Muscle layer of duodenum (tissue), 2 donors: ENCODE data around the gene NPC1.

Experiments used
- H3K27ac ChIP-seq: one replicate; pipeline ENCODE4 v1.7.0; 2013; ENCODE audit warnings: mild to moderate bottlenecking, low read length
- H3K27me3 ChIP-seq: one replicate; pipeline ENCODE4 v1.7.0; 2013; ENCODE audit warnings: low read depth, mild to moderate bottlenecking, control low read depth, low read length
- H3K36me3 ChIP-seq, 2 donors: one replicate each; pipeline ENCODE4 v1.7.0; 2013; ENCODE audit warnings: low read length in 2 of 2, control low read depth in 1 of 2, mild to moderate bottlenecking in 1 of 2; ENCODE audit not compliant: insufficient read depth in 2 of 2, control insufficient read depth in 1 of 2
- H3K4me1 ChIP-seq, 2 donors: one replicate each; pipeline ENCODE4 v1.7.0; 2013; ENCODE audit warnings: low read length in 2 of 2, mild to moderate bottlenecking in 2 of 2, control low read depth in 1 of 2, moderate library complexity in 1 of 2; ENCODE audit not compliant: insufficient read depth in 2 of 2, control insufficient read depth in 1 of 2
- H3K4me3 ChIP-seq, 2 donors: one replicate each; pipeline ENCODE4 v1.7.0; 2013; ENCODE audit warnings: low read length in 2 of 2, low read depth in 1 of 2, mild to moderate bottlenecking in 1 of 2
- H3K9me3 ChIP-seq, 2 donors: one replicate each; pipeline ENCODE4 v1.7.0; 2013; ENCODE audit warnings: low read length in 2 of 2, control low read depth in 1 of 2, mild to moderate bottlenecking in 1 of 2; ENCODE audit not compliant: control insufficient read depth in 1 of 2
- donor health status: healthy.

The NPC1 gene

GRCh38 chr18:23586249-23587196 is at the start of gene NPC1:
NPC1 (minus strand) TSS chr18:23586506; CDS start chr18:23586343, 163 bp downstream.
- H3K27ac ChIP-seq: peak within 1 kb of the TSS; percentile 97
- H3K27me3 ChIP-seq: no peaks in the 10 kb centered on the region
- no peaks in the 10 kb centered on the region for H3K9me3 ChIP-seq
- H3K4me1 ChIP-seq: peaks cover 10 to 25% of the 10 kb centered on the region in 2 donors
- peaks cover 0 to 4% of the 10 kb centered on the region in 2 donors for H3K36me3 ChIP-seq
- peak within 1 kb of the TSS; percentile 87 to 95 for H3K4me3 ChIP-seq

DNA sequence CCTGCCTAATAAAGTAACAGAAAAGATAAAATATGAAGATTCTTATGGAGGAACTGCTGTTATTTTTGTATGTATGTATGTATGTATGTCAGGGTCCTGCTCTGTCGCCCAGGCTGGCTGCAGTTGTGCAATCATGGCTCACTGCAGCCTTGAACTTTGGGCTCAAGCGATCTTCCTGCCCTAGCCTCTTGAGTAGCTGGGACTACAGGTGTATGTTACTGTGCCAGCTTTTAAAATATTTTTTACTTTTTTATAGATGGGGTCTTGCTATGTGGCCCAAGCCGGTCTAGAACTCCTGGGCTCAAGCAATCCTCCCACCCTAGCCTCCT is 49.7 kb upstream of the NPC1 start:
- Histone ChIP-seq H3K27me3 (no peaks in the 10 kb centered on the region), H3K36me3 (no peaks in the 10 kb centered on the region), H3K27ac (no peak overlapping the region), H3K4me1 (no peaks in the 10 kb centered on the region), H3K4me3 (no peak overlapping the region), H3K9me3 (no peaks in the 10 kb centered on the region)

- Histone ChIP-seq H3K27ac (no peak overlapping the region), H3K4me1 (no peaks in the 10 kb centered on the region), H3K4me3 (no peak overlapping the region), H3K36me3 (no peaks in the 10 kb centered on the region), H3K9me3 (no peaks in the 10 kb centered on the region), H3K27me3 (no peaks in the 10 kb centered on the region)
These were observed 49.2 kb upstream of the NPC1 start for GRCh38 chr18:23635283-23636070.

- H3K27ac ChIP-seq: no peak overlapping the region
- no peaks in the 10 kb centered on the region for H3K27me3 ChIP-seq
- H3K9me3 ChIP-seq: no peaks in the 10 kb centered on the region
- no peak overlapping the region for H3K4me3 ChIP-seq
- no peaks in the 10 kb centered on the region for H3K36me3 ChIP-seq
- H3K4me1 ChIP-seq: no peaks in the 10 kb centered on the region
These were observed 48.4 kb upstream of the NPC1 start for GRCh38 chr18:23634692-23635091.

- no peak overlapping the region for H3K4me3 ChIP-seq
- H3K27me3 ChIP-seq: no peaks in the 10 kb centered on the region
- no peaks in the 10 kb centered on the region for H3K36me3 ChIP-seq
- no peak overlapping the region for H3K27ac ChIP-seq
- no peaks in the 10 kb centered on the region for H3K4me1 ChIP-seq
- no peaks in the 10 kb centered on the region for H3K9me3 ChIP-seq
These were observed 46.3 kb upstream of the NPC1 start for GRCh38 chr18:23632615-23633014.

DNA sequence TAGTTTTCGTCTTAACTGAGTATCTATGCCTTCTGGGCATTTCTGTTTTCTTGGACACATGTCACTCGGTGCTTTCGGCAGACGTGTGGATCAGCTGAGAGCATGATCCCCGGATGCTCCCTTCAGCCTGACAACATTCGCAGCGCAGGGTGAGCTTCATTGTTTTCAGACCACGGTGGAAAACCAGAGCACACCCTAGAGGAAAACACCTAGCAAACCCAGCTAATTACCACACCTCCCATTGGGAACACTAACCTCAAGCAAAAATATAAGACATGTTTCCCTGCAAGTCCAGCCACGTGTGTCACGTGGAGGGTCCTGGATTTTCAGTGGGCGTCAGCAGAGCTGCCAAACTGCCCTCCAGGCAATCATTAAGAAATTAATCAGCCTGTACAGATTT is 45.4 kb upstream of the NPC1 start:
- H3K4me1 ChIP-seq: no peaks in the 10 kb centered on the region
- H3K27me3 ChIP-seq: no peaks in the 10 kb centered on the region
- H3K9me3 ChIP-seq: no peaks in the 10 kb centered on the region
- H3K27ac ChIP-seq: no peak overlapping the region
- no peak overlapping the region for H3K4me3 ChIP-seq
- H3K36me3 ChIP-seq: no peaks in the 10 kb centered on the region

DNA sequence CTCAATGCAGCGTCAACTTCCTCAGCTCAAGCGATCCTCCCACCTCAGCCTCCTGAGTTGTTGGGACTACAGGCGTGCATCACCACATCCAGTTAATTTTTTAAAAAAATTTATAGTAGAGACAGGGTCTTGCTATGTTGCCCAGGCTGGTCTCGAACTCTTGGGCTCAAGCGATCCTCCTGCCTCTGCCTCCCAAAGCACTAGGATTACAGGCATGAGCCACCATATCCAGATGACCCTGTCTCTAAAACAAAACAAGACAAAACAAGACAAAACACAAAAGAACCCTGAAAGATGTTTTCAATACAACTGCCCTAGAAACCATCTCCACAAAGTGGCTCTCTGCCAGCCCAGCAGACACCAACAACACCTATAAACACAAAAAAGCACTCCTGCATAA is 45.0 kb upstream of the NPC1 start:
- Histone ChIP-seq H3K4me3 (no peak overlapping the region), H3K27me3 (no peaks in the 10 kb centered on the region), H3K9me3 (no peaks in the 10 kb centered on the region), H3K4me1 (no peaks in the 10 kb centered on the region), H3K36me3 (no peaks in the 10 kb centered on the region), H3K27ac (no peak overlapping the region)

DNA sequence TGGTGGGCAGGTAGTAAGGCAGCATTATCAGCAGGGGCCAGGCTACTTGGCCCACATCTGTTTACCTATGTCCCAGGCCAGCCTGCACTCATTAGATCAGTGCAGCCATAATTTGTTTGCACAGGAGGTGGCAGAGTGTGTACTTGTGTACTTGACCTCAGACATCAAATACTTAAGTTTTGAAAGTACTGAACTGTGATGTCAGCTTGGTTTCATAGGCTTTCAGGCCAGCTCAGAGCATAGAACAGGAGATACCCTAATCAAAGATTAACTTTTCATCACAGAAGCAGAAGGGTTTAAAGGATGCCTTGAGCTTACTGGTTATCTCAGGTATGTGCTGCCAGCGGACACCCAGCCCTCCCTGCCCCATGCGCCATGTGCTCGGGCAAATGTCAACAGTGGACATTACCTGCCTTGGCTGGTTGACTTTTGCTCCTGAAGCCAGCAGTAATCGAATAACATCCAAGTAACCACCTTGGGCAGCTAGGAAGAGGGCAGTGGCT is 43.2 kb upstream of the NPC1 start:
- H3K4me3 ChIP-seq: no peak overlapping the region
- H3K27ac ChIP-seq: no peak overlapping the region

GRCh38 chr18:23627970-23628369 is 41.7 kb upstream of the NPC1 start:
- Histone ChIP-seq H3K36me3 (no peaks in the 10 kb centered on the region), H3K4me3 (no peak overlapping the region), H3K27ac (no peak overlapping the region), H3K4me1 (no peaks in the 10 kb centered on the region), H3K9me3 (no peaks in the 10 kb centered on the region), H3K27me3 (no peaks in the 10 kb centered on the region)

More for the DNA sequence above, 43.2 kb upstream of the NPC1 start:
- H3K9me3 ChIP-seq: no peaks in the 10 kb centered on the region
- H3K4me1 ChIP-seq: no peaks in the 10 kb centered on the region
- H3K27me3 ChIP-seq: no peaks in the 10 kb centered on the region
- H3K36me3 ChIP-seq: no peaks in the 10 kb centered on the region

DNA sequence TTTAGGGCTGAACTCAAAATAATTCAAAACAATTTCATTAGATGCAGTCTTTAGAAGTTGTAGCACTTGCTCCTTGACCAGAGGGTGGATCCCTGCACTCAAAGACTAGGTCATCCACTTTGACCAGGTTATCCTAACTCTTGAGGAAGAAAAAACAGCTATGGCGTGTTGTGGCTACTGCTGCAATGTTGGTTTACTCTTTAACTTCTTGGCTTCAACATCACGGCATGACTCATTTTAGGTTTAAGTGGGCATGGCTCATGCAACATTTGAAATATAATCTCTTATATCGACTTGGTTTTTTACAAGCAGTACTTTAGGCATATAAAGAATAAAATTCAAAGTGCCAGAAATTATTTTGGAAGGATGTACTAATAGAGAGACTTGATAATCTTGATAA is 41.0 kb upstream of the NPC1 start:
- H3K4me1 ChIP-seq: no peaks in the 10 kb centered on the region
- no peak overlapping the region for H3K27ac ChIP-seq
- H3K36me3 ChIP-seq: no peaks in the 10 kb centered on the region
- H3K4me3 ChIP-seq: no peak overlapping the region
- no peaks in the 10 kb centered on the region for H3K27me3 ChIP-seq
- no peaks in the 10 kb centered on the region for H3K9me3 ChIP-seq

DNA sequence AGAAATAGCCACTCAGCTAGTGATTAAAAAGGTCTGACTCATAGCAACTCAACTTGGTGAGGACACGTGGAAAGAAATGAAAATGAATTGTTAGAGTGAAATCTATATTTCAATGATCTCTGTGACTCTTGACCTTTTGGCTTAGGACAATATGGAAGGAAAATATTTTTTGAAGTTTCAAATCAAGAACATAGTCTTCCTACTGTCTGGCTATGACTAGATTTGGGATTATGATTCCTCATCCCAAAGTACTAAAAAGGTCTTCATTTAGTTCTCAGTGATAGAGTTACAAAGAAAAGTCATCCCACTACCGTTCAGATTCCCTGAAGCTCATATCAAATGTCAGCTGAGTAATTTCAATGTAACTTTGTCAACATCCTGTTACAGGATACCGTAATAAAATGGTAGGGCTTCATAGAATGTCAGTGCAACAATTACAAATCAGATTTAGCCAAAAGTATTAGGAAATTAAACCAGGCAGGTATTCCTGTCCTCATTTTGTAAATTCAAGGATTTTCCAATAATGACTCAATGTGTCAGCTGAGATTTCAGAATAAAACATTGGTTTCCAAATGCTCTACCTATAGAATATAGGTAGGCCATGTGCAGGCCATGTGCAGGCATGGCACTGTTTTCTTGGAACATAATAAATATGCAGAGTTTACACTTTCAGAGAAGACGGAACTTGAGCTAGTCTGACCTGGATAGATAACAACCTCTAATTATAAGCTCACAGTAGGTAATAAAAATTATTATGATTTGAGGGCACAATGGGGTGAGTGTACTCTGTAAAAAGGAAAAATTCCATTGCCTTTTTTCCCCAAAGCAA is 40.4 kb upstream of the NPC1 start:
- Histone ChIP-seq H3K27ac (no peak overlapping the region), H3K4me3 (no peak overlapping the region), H3K36me3 (no peaks in the 10 kb centered on the region), H3K9me3 (no peaks in the 10 kb centered on the region), H3K4me1 (no peaks in the 10 kb centered on the region), H3K27me3 (no peaks in the 10 kb centered on the region)
